A549 (cell line): ENCODE measurements around the gene A4GALT. TPM values are rescaled to one million over a fixed set of nuclear protein-coding genes. Genes with fewer than 3 reads are reported as not detected.

Source experiments
- ATAC-seq, 2 experiments: fragments of 200-7000 bp in 1 of 2; fragments of >200 bp in 1 of 2; cut with Nextera tagmentation in 1 of 2; cut with Tn5 transposase in 1 of 2; 3 replicates each; pipeline versions ENCODE4 v1.8.0 to v1.9.1; 2018 to 2020; ENCODE audit warnings: mild to moderate bottlenecking in 1 of 2, moderate library complexity in 1 of 2
- CTCF ChIA-PET: fragments of 300-600 bp; sonication (Branson Sonifier 250); formaldehyde crosslinking; extraction: SDS; loops from one replicate; lab custom pipeline; 2021; ENCODE audit warnings: antibody characterized with exemption, inconsistent platforms; lab: Yijun Ruan, JAX
- POLR2A ChIA-PET: fragments of 350-600 bp; formaldehyde crosslinking; extraction: SDS; loops from one replicate; lab custom pipeline; 2021; ENCODE audit warnings: antibody characterized with exemption, inconsistent platforms; lab: Yijun Ruan, JAX
- DNase-seq, 2 experiments: peaks; one replicate each; pipeline versions ENCODE4 v3.0.0 to v3.0.0-alpha.2; 2011 to 2016; ENCODE audit warnings: low read depth in 1 of 2, low spot score in 1 of 2
- FAIRE-seq: peaks from 2 replicates; lab custom pipeline; 2011; peaks lifted over from hg19 to GRCh38; lab: Jason Lieb, UNC
- H3K27ac ChIP-seq, 2 experiments: fragments of >200 bp; sonication (Bioruptor Twin); formaldehyde crosslinking; 3 replicates each; pipeline ENCODE4 v1.5.1; 2016 to 2017
- H3K4me1 ChIP-seq: fragments of >200 bp; sonication (Bioruptor Twin); formaldehyde crosslinking; 3 replicates; pipeline ENCODE4 v1.6.1; 2016
- H3K4me2 ChIP-seq: fragments of >200 bp; sonication (Bioruptor Twin); formaldehyde crosslinking; 3 replicates; pipeline ENCODE4 v1.6.1; 2016
- H3K4me3 ChIP-seq: fragments of >200 bp; sonication (Bioruptor Twin); formaldehyde crosslinking; 3 replicates; pipeline ENCODE4 v1.5.1; 2016
- H3K9me3 ChIP-seq: fragments of >200 bp; sonication (Bioruptor Twin); formaldehyde crosslinking; 3 replicates; pipeline ENCODE4 v1.6.1; 2016
- CBX2 ChIP-seq: fragments of 200-600 bp; sonication (generic); IDR thresholded peaks from 2 replicates; pipeline ENCODE4 v1.6.1; 2016; ENCODE audit warnings: low read depth, mild to moderate bottlenecking, borderline replicate concordance
- CBX8 ChIP-seq: fragments of 200-600 bp; sonication (generic); IDR thresholded peaks from 2 replicates; pipeline ENCODE4 v1.6.1; 2016
- CEBPB ChIP-seq, 2 experiments: fragments of >200 bp in 1 of 2; sonication (Bioruptor Twin) in 1 of 2; formaldehyde crosslinking in 1 of 2; IDR thresholded peaks; 2 replicates each; pipeline ENCODE4 v1.6.1; 2012 to 2016
- CHD2 ChIP-seq: fragments of 150-350 bp; IDR thresholded peaks from 2 replicates; pipeline ENCODE4 v1.6.1; 2014; ENCODE audit warnings: low read length; ENCODE audit not compliant: partially characterized antibody
- CHD4 ChIP-seq: fragments of 200-600 bp; sonication (generic); IDR thresholded peaks from 2 replicates; pipeline ENCODE4 v1.6.1; 2016; ENCODE audit warnings: antibody characterized with exemption, mild to moderate bottlenecking, borderline replicate concordance
- FOXS1 ChIP-seq: fragments of 250-450 bp; sonication (Bioruptor Pico); IDR thresholded peaks from 2 replicates; pipeline ENCODE4 v1.5.0; 2020; ENCODE audit warnings: mild to moderate bottlenecking, moderate library complexity
- HDAC2 ChIP-seq: fragments of 200-600 bp; sonication (generic); IDR thresholded peaks from 2 replicates; pipeline ENCODE4 v1.6.1; 2016
- HEYL ChIP-seq: fragments of 250-450 bp; sonication (Bioruptor Pico); IDR thresholded peaks from 2 replicates; pipeline ENCODE4 v1.8.0; 2021; ENCODE audit warnings: mild to moderate bottlenecking, moderate library complexity
- JUN ChIP-seq, 2 experiments: fragments of >200 bp; sonication (Bioruptor Twin); formaldehyde crosslinking; IDR thresholded peaks; 2 replicates in 1 of 2; 3 replicates in 1 of 2; pipeline ENCODE4 v1.6.1; 2016 to 2017
- JUNB ChIP-seq: fragments of >200 bp; sonication (Bioruptor Twin); formaldehyde crosslinking; IDR thresholded peaks from 2 replicates; pipeline ENCODE4 v1.6.1; 2016
- MAZ ChIP-seq: fragments of 150-350 bp; IDR thresholded peaks from 2 replicates; pipeline ENCODE4 v1.6.1; 2014; ENCODE audit warnings: antibody characterized with exemption, low read depth, low read length, borderline replicate concordance
- NFE2L2 ChIP-seq: fragments of 150-350 bp; conservative IDR thresholded peaks from 2 replicates; pipeline ENCODE4 v1.6.1; 2014; ENCODE audit warnings: low read length
- NPAS2 ChIP-seq: fragments of 250-450 bp; sonication (Bioruptor Pico); IDR thresholded peaks from 2 replicates; pipeline ENCODE4 v1.8.0; 2022; ENCODE audit warnings: mild to moderate bottlenecking, moderate library complexity, borderline replicate concordance
- NR3C1 ChIP-seq: fragments of >200 bp; sonication (Bioruptor Twin); formaldehyde crosslinking; IDR thresholded peaks from 3 replicates; pipeline ENCODE4 v1.6.1; 2017
- PHF8 ChIP-seq: fragments of 200-600 bp; sonication (generic); IDR thresholded peaks from 2 replicates; pipeline ENCODE4 v1.6.1; 2016; ENCODE audit warnings: low read depth, mild to moderate bottlenecking, antibody characterized with exemption, moderate library complexity, borderline replicate concordance
- RCOR1 ChIP-seq: fragments of 150-350 bp; IDR thresholded peaks from 2 replicates; pipeline ENCODE4 v1.6.1; 2014; ENCODE audit warnings: antibody characterized with exemption, low read length, low read depth
- SREBF2 ChIP-seq: fragments of 450-650 bp; IDR thresholded peaks from 2 replicates; pipeline ENCODE4 v1.6.1; 2014; ENCODE audit warnings: mild to moderate bottlenecking, moderate library complexity
- TP53 ChIP-seq: fragments of 250-450 bp; sonication (Bioruptor Pico); IDR thresholded peaks from 2 replicates; pipeline ENCODE4 v1.5.0; 2021; ENCODE audit warnings: mild to moderate bottlenecking, moderate library complexity
- ZC3H11A ChIP-seq: fragments of 450-650 bp; IDR thresholded peaks from 2 replicates; pipeline ENCODE4 v1.6.1; 2014; ENCODE audit warnings: antibody characterized with exemption, mild to moderate bottlenecking
- WGBS: methylation state at CpG from one replicate; pipeline ENCODE4 v1.1.6; 2017; ENCODE audit errors: missing lambda C conversion rate; 5-methylcytosine and 5-hydroxymethylcytosine counted together
- polyA plus RNA-seq, 4 experiments: library from polyadenylated mRNA; depleted of rRNA in 3 of 4; stranded (reverse); fragments of >200 nt; fragmentation: RNase III in 1 of 4; extraction: RNeasy Plus Mini Kit Qiagen cat#74134 plus additional on column Dnase treatment in 1 of 4; gene quantifications; 2 replicates in 3 of 4; 3 replicates in 1 of 4; pipeline ENCODE4 v1.2.3, GENCODE V29; 2011 to 2017
- small RNA-seq, 6 experiments: library from RNA; depleted of rRNA; stranded (forward); fragments of <200 nt; gene quantifications; one replicate each; pipeline ENCODE3, GENCODE V24; 2012
- TF ChIP-seq, protein P1 (sequence below): fragments of >200 bp; sonication (Bioruptor Twin); formaldehyde crosslinking; IDR thresholded peaks from 3 replicates; pipeline ENCODE4 v1.6.1; 2016
- TF ChIP-seq, protein P2 (sequence below): IDR thresholded peaks from 2 replicates; pipeline ENCODE4 v1.6.1; 2012
- TF ChIP-seq, protein P3 (sequence below): fragments of 450-650 bp; IDR thresholded peaks from 2 replicates; pipeline ENCODE4 v1.6.1; 2014; ENCODE audit warnings: antibody characterized with exemption
- TF ChIP-seq, protein P4 (sequence below): fragments of >200 bp; sonication (Bioruptor Twin); formaldehyde crosslinking; IDR thresholded peaks from 2 replicates; pipeline ENCODE4 v1.6.1; 2016

The A4GALT gene
- polyA plus RNA-seq, 2 of the 4 experiments (the other 2 are of a cell fraction): 5.1 to 7.8 TPM

DNA sequence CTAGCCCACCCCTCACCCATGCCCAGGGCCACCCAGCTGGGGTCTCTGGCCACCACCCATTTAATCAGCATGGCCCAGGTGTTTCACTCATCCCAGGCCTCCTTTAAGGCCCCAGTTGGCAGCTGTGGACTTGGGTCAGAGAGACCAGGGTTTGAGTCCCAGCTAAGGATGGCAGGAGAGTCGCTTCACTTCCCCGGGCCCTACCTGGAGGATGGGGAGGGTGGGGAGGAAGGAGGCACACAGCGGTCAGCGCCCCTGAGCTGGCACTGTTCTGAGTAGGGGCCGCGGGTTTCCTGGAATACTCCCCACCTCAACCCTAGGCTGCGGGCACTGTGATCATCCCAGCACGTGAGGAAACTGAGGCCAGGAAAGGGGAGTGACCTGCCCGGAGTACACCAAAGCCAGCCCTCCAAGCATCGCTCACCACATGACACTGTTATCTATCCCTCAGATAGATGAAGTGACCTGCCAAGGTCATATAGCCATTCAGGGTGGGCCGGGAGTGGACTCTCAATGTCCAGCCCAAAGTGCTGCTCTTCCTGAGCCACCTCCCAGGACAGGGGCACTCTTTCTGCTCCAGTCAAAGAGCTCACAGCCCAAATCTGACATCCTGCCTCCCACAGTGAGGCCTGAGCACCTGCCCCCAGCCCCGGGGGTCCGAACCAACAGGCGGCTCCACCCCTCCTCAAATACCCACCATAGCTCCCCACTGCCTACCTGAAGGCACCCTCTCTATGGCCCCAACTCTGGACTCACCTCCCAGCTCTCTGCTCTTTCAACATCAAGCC is 76.8 kb downstream of the A4GALT start:
- POLR2A ChIA-PET: no interaction called here
- Histone ChIP-seq H3K4me3 (no peak overlapping the region), H3K4me1 (peaks cover 27% of the 10 kb centered on the region)
- CTCF ChIA-PET: interaction anchor here (0.6 to 1.9 kb wide), 3 partner anchors 23 to 506 kb away, joined by 3 to 6 read pairs (median 3); no protein-coding TSS in a partner anchor
- TF ChIP-seq, protein P1, sequence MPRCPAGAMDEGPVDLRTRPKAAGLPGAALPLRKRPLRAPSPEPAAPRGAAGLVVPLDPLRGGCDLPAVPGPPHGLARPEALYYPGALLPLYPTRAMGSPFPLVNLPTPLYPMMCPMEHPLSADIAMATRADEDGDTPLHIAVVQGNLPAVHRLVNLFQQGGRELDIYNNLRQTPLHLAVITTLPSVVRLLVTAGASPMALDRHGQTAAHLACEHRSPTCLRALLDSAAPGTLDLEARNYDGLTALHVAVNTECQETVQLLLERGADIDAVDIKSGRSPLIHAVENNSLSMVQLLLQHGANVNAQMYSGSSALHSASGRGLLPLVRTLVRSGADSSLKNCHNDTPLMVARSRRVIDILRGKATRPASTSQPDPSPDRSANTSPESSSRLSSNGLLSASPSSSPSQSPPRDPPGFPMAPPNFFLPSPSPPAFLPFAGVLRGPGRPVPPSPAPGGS: no peak
- TF ChIP-seq, protein P2, sequence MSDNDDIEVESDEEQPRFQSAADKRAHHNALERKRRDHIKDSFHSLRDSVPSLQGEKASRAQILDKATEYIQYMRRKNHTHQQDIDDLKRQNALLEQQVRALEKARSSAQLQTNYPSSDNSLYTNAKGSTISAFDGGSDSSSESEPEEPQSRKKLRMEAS: no peak
- no peak for TF ChIP-seq CBX8
- TF ChIP-seq JUNB: no peak
- no peak for TF ChIP-seq CHD2
- TF ChIP-seq CHD4: no peak
- TF ChIP-seq, all 56 proteins: peak for 0
- FAIRE-seq: no peak
- DNase-seq: no peak
- Histone ChIP-seq H3K27ac (no peak overlapping the region), H3K4me2 (no peak overlapping the region), H3K9me3 (no peaks in the 10 kb centered on the region)
- WGBS: 97% methylated on average over 11 of the region's 14 CpGs
- ATAC-seq: no peak

DNA sequence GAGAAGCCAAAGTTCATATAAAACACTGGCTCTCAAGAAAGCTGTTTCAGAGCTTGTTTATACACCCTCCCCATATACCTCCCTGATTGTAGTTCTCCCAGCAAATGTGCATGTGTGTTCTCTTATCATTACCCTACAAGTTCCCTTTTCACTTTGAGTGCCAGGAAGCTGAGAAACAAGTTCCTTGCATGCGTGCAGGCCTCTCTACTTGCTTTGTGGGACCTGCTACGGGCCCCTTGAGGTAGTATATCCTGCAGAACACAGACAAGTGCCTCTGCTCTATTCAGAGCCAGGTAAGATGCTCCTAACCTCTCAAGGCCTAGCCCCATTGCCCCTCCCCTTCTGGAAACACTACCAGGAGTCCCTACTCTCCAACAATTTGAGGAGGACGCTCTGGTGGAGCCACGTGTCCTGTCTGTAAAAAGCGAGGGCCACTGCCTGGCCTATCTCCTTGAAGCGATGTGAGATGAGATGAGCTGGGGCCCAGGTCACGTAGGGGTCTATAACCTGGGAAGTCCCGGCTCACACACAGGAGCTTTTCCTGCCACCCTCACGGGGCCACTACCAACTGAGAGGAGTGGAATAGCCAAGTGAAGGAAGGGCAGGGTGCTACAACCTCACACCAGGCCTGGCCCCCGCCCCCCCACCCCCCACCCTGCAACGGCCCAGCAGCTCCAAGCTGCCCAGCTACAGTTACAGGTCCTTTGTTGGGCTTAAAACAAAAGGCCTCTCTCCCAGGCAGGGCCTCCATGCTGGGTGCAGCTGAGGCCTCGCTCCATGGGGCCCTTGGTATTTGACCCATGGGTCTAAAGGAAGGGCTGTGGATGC is 77.7 kb downstream of the A4GALT start:
- FAIRE-seq: no peak
- 77% methylated on average over 7 of the region's 12 CpGs for WGBS

More for the DNA sequence above, 77.7 kb downstream of the A4GALT start:
- ATAC-seq (no peak), DNase-seq (no peak)
- no peak overlapping the region for H3K4me2 ChIP-seq
- H3K9me3 ChIP-seq: no peaks in the 10 kb centered on the region
- peaks cover 24% of the 10 kb centered on the region for H3K4me1 ChIP-seq
- no peak overlapping the region for H3K4me3 ChIP-seq
- POLR2A ChIA-PET: no interaction called here
- no peak overlapping the region for H3K27ac ChIP-seq
- no peak for TF ChIP-seq CHD4
- TF ChIP-seq HDAC2: no peak
- TF ChIP-seq NFE2L2: no peak
- TF ChIP-seq HEYL (CRISPR knock-in tag): no peak
- TF ChIP-seq CEBPB (IDR thresholded peaks at IDR 0.05): no peak
- no peak for TF ChIP-seq FOXS1 (CRISPR knock-in tag)
- no peak for TF ChIP-seq NR3C1
- TF ChIP-seq, protein P3, sequence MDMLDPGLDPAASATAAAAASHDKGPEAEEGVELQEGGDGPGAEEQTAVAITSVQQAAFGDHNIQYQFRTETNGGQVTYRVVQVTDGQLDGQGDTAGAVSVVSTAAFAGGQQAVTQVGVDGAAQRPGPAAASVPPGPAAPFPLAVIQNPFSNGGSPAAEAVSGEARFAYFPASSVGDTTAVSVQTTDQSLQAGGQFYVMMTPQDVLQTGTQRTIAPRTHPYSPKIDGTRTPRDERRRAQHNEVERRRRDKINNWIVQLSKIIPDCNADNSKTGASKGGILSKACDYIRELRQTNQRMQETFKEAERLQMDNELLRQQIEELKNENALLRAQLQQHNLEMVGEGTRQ: no peak
- TF ChIP-seq SREBF2: no peak
- no peak for TF ChIP-seq MAZ
- no peak for TF ChIP-seq ZC3H11A
- TF ChIP-seq, protein P4, sequence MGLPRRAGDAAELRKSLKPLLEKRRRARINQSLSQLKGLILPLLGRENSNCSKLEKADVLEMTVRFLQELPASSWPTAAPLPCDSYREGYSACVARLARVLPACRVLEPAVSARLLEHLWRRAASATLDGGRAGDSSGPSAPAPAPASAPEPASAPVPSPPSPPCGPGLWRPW: no peak
- no peak for TF ChIP-seq JUN (IDR thresholded peaks at IDR 0.05)
- TF ChIP-seq TP53 (CRISPR knock-in tag): no peak
- no peak for TF ChIP-seq PHF8
- no peak for TF ChIP-seq NPAS2 (CRISPR knock-in tag)
- no peak for TF ChIP-seq CBX2
- no peak for TF ChIP-seq RCOR1
- CTCF ChIA-PET: no interaction called here

Small RNAs within 50 kb of the gene (small RNA-seq; reads per million reads assigned to genes)
- 0 reads per million in 6 experiments for gene RF00019

Other genes with a start within 250 kb of the A4GALT start
- gene RRP7A, start 201.1 kb downstream of the A4GALT start, polyA plus RNA-seq (2011; rRNA removed): 26.5 and 31.2 TPM in 2 replicates
- 36.3 to 42.0 TPM (median 37.1 TPM) in 3 replicates for gene RRP7A, start 201.1 kb downstream of the A4GALT start, polyA plus RNA-seq (2017; fragmentation: RNase III; extraction: RNeasy Plus Mini Kit Qiagen cat#74134 plus additional on column Dnase treatment)
- 0.14 and 0.20 TPM in 2 replicates for gene SERHL2, start 166.9 kb downstream of the A4GALT start, polyA plus RNA-seq (2011; rRNA removed)
- 0.21 to 0.42 TPM (median 0.38 TPM) in 3 replicates for gene SERHL2, start 166.9 kb downstream of the A4GALT start, polyA plus RNA-seq (2017; fragmentation: RNase III; extraction: RNeasy Plus Mini Kit Qiagen cat#74134 plus additional on column Dnase treatment)
- gene POLDIP3, start 106.0 kb downstream of the A4GALT start, polyA plus RNA-seq (2011; rRNA removed): 31.8 and 42.0 TPM in 2 replicates
- 29.8 to 31.5 TPM (median 31.0 TPM) in 3 replicates for gene POLDIP3, start 106.0 kb downstream of the A4GALT start, polyA plus RNA-seq (2017; fragmentation: RNase III; extraction: RNeasy Plus Mini Kit Qiagen cat#74134 plus additional on column Dnase treatment)
- gene ATP5MGL, start 80.3 kb downstream of the A4GALT start, polyA plus RNA-seq (2011; rRNA removed): not detected in 2 replicates
- not detected in 3 replicates for gene ATP5MGL, start 80.3 kb downstream of the A4GALT start, polyA plus RNA-seq (2017; fragmentation: RNase III; extraction: RNeasy Plus Mini Kit Qiagen cat#74134 plus additional on column Dnase treatment)
- 30.8 and 39.4 TPM in 2 replicates for gene CYB5R3, start 71.5 kb downstream of the A4GALT start, polyA plus RNA-seq (2011; rRNA removed)
- 47.6 to 54.0 TPM (median 51.8 TPM) in 3 replicates for gene CYB5R3, start 71.5 kb downstream of the A4GALT start, polyA plus RNA-seq (2017; fragmentation: RNase III; extraction: RNeasy Plus Mini Kit Qiagen cat#74134 plus additional on column Dnase treatment)
- gene ARFGAP3, start 136.4 kb upstream of the A4GALT start, polyA plus RNA-seq (2011; rRNA removed): 33.3 and 39.0 TPM in 2 replicates
- 15.8 to 20.3 TPM (median 19.1 TPM) in 3 replicates for gene ARFGAP3, start 136.4 kb upstream of the A4GALT start, polyA plus RNA-seq (2017; fragmentation: RNase III; extraction: RNeasy Plus Mini Kit Qiagen cat#74134 plus additional on column Dnase treatment)